ENCODE data around the gene NGDN. TPM values are rescaled to one million over a fixed set of nuclear protein-coding genes. Genes with fewer than 3 reads are reported as not detected.
"Not testable (repeated sequence)": the region's sequence is repeated elsewhere in the genome, so short reads cannot be mapped to it uniquely, and the experiment has no call there.

Gene NGDN, protein sequence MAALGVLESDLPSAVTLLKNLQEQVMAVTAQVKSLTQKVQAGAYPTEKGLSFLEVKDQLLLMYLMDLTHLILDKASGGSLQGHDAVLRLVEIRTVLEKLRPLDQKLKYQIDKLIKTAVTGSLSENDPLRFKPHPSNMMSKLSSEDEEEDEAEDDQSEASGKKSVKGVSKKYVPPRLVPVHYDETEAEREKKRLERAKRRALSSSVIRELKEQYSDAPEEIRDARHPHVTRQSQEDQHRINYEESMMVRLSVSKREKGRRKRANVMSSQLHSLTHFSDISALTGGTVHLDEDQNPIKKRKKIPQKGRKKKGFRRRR
- total RNA-seq (10 to 100 TPM; 19.3 to 23.4 (median 21.8) TPM), polyA plus RNA-seq (26.8 TPM)
- long read RNA-seq, donor 1, transcript NGDN-202 (11 exons, 1,143 nt), result major isoform, 35 of 39 reads
- long read RNA-seq, donor 1, partial matches to known transcripts, result 3 of 39 reads
- long read RNA-seq, donor 1, other reads (novel, unspliced or antisense), result 0 of 39 reads
- long read RNA-seq, donor 2, transcript NGDN-202 (11 exons, 1,143 nt), result major isoform, 13 of 16 reads
- long read RNA-seq, donor 2, partial matches to known transcripts, result 3 of 16 reads
- long read RNA-seq, donor 2, other reads (novel, unspliced or antisense), result 0 of 16 reads
- long read RNA-seq, donor 3, transcript NGDN-202 (11 exons, 1,143 nt), result major isoform, 52 of 78 reads
- long read RNA-seq, donor 3, partial matches to known transcripts, result 5 of 78 reads
- long read RNA-seq, donor 3, other reads (novel, unspliced or antisense), result 18 of 78 reads
- long read RNA-seq, donor 4, transcript NGDN-202 (11 exons, 1,143 nt), result major isoform, 19 of 21 reads
- long read RNA-seq, donor 4, partial matches to known transcripts, result 1 of 21 reads
- long read RNA-seq, donor 4, other reads (novel, unspliced or antisense), result 0 of 21 reads

GRCh38 chr14:23469127-23469905 lies at the start of gene NGDN:
TSS of gene NGDN (plus strand) at chr14:23469703. CDS start at chr14:23469716, 13 bp downstream.
- WGBS, result 1% methylated on average over 41 of the region's 41 CpGs
- H3K27ac ChIP-seq (ENCODE audit: low read length), result peak within 1 kb of the TSS; percentile 84
- intact Hi-C loops (cut with DNase I), result loop anchor here in 1 of 4 donors (5.0 kb wide), 1 partner anchor 147 kb away; the partner anchor contains the start of gene PABPN1

DNA sequence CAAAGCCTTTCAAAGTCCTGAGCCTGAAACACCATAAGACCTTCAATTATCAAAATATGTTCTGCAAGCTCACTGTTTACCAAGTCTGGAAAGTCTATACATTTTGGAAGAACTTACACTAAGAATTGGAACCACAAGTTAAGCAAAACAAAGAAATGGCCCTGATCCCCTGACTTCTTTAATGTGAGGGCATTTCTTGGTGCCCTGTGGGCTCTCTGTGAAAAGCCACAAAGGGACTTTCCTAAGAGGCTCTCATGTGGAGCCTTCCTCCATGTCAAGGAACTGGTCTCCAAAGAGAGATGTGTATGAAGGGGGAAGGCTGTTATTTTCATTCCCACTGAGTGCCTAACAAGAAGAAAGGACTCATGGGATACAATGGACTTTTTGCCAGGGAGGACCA lies 47.9 kb upstream of the NGDN start:
- no peaks in the 10 kb centered on the region for H3K4me1 ChIP-seq (ENCODE audit: control insufficient read depth, insufficient read depth, low read length)
- ATAC-seq (no peak), DNase-seq (no peak)
- intact Hi-C loops (cut with DNase I), result no loop called here
- H3K9me3 ChIP-seq (ENCODE audit: control insufficient read depth, low read length), result no peaks in the 10 kb centered on the region
- H3K27me3 ChIP-seq (ENCODE audit: control insufficient read depth, insufficient read depth), result no peaks in the 10 kb centered on the region
- H3K27ac ChIP-seq (ENCODE audit: low read length), result no peak overlapping the region
- no peak overlapping the region for H3K4me3 ChIP-seq (ENCODE audit: low read length)

More at GRCh38 chr14:23469127-23469905, at the start of gene NGDN:
- Histone ChIP-seq H3K27me3 (ENCODE audit: control insufficient read depth, insufficient read depth) (no peaks in the 10 kb centered on the region), H3K4me1 (ENCODE audit: control insufficient read depth, insufficient read depth, low read length) (no peaks in the 10 kb centered on the region), H3K4me3 (ENCODE audit: low read length) (peak within 1 kb of the TSS; percentile 97), H3K9me3 (ENCODE audit: control insufficient read depth, low read length) (no peaks in the 10 kb centered on the region)
- ATAC-seq (peak; percentile 96), DNase-seq (peak; percentile 93 to 98 (median 97))

GRCh38 chr14:23423657-23424056 lies 45.8 kb upstream of the NGDN start:
- no peak overlapping the region for H3K4me3 ChIP-seq (ENCODE audit: low read length)
- no peaks in the 10 kb centered on the region for H3K27me3 ChIP-seq (ENCODE audit: control insufficient read depth, insufficient read depth)
- 88% methylated on average over 6 of the region's 6 CpGs for WGBS
- no peaks in the 10 kb centered on the region for H3K9me3 ChIP-seq (ENCODE audit: control insufficient read depth, low read length)
- intact Hi-C loops (cut with DNase I), result no loop called here
- H3K27ac ChIP-seq (ENCODE audit: low read length), result peak overlapping the region; percentile 51
- ATAC-seq, result no peak
- H3K4me1 ChIP-seq (ENCODE audit: control insufficient read depth, insufficient read depth, low read length), result no peaks in the 10 kb centered on the region
- no peak for DNase-seq

GRCh38 chr14:23425169-23425568 lies 44.3 kb upstream of the NGDN start:
- H3K4me3 ChIP-seq (ENCODE audit: low read length), result no peak overlapping the region
- DNase-seq (no peak), ATAC-seq (no peak)
- WGBS, result 80% methylated on average over 10 of the region's 10 CpGs
- no peaks in the 10 kb centered on the region for H3K9me3 ChIP-seq (ENCODE audit: control insufficient read depth, low read length)
- no peaks in the 10 kb centered on the region for H3K4me1 ChIP-seq (ENCODE audit: control insufficient read depth, insufficient read depth, low read length)
- peak overlapping the region; percentile 20 for H3K27ac ChIP-seq (ENCODE audit: low read length)
- intact Hi-C loops (cut with DNase I), result no loop called here
- no peaks in the 10 kb centered on the region for H3K27me3 ChIP-seq (ENCODE audit: control insufficient read depth, insufficient read depth)

- intact Hi-C loops (cut with DNase I); H3K9me3 ChIP-seq (ENCODE audit: control insufficient read depth, low read length); H3K27me3 ChIP-seq (ENCODE audit: control insufficient read depth, insufficient read depth); H3K27ac ChIP-seq (ENCODE audit: low read length); H3K4me1 ChIP-seq (ENCODE audit: control insufficient read depth, insufficient read depth, low read length); ATAC-seq; H3K4me3 ChIP-seq (ENCODE audit: low read length); DNase-seq: not testable (repeated sequence)
- WGBS, result 85% methylated on average over 6 of the region's 6 CpGs
Observed at GRCh38 chr14:23425798-23426197, 43.7 kb upstream of the NGDN start.

DNA sequence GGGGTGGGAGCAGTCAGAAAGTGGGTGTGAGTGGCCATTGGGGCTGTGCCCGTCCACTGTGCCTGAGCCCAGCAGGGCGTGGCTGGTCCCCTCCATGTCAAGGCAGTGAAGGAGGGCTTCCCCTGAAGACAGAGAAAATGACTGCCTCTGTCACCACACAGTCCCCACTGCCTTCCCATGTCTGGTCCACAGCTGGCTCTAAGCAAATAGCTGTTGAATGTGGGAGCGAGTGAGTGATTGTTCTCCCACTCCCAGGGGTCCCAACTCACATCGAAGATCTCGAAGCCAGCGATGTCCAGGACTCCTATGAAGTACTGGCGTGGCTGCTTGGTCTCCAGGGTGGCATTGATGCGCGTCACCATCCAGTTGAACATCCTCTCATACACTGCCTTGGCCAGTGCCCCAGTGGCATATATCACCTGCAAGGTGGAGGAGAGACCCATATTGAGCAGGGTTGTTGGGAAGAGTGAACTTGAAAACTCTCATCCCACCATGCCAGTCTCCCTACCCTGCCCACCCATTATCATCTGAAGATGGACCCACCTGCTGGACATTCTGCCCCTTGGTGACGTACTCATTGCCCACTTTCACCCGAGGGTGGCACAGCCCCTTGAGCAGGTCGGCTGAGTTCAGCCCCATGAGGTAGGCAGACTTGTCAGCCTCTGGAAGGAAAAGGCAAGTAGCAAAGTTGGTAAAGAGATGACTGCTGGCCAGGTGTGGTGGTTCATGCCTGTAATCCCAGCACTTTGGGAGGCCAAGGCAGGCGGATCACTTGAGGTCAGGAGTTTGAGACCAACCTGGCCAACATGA lies 40.6 kb upstream of the NGDN start:
- Histone ChIP-seq H3K27ac (ENCODE audit: low read length) (no peak overlapping the region), H3K27me3 (ENCODE audit: control insufficient read depth, insufficient read depth) (no peaks in the 10 kb centered on the region), H3K4me3 (ENCODE audit: low read length) (no peak overlapping the region), H3K9me3 (ENCODE audit: control insufficient read depth, low read length) (no peaks in the 10 kb centered on the region), H3K4me1 (ENCODE audit: control insufficient read depth, insufficient read depth, low read length) (no peaks in the 10 kb centered on the region)
- ATAC-seq (no peak), DNase-seq (no peak)
- intact Hi-C loops (cut with DNase I), result no loop called here
- 85% methylated on average over 13 of the region's 13 CpGs for WGBS

DNA sequence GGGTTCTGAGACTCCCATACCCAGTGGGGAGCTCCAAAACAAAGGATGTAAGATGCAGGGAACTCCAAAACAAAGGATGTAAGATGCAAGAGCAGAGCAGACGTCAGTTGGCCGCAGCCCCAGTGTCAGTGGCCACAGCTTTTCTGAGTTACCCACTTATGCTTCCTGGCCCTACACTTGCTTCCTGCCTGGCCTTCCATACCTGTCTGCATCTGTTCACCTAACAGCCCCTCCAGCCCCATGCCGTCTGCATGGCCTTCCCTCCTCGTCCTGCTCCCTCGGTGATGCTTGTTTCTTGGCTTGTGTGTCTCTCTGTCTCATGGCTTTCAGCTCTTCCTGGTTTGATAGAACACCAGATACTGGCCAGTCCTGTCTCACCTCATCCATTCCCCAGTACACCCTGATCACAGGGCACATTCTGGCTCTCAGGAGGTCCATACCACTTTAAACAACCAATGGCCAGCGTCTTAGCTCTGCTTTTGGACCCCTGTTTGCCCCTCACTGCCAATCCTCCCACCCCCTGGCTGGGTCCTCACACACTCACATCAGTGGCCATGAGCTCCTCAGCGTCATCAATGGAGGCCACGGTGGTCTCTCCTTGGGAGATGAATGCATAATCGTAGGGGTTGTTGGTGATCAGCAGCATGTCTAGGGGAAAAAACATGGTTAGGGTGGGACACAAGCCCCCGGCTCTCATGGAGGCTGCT lies 39.3 kb upstream of the NGDN start:
- DNase-seq (no peak), ATAC-seq (no peak)
- 74% methylated on average over 10 of the region's 10 CpGs for WGBS
- Histone ChIP-seq H3K27ac (ENCODE audit: low read length) (peak overlapping the region; percentile 4), H3K4me1 (ENCODE audit: control insufficient read depth, insufficient read depth, low read length) (no peaks in the 10 kb centered on the region), H3K9me3 (ENCODE audit: control insufficient read depth, low read length) (no peaks in the 10 kb centered on the region), H3K4me3 (ENCODE audit: low read length) (no peak overlapping the region), H3K27me3 (ENCODE audit: control insufficient read depth, insufficient read depth) (no peaks in the 10 kb centered on the region)
- intact Hi-C loops (cut with DNase I), result no loop called here

GRCh38 chr14:23430723-23431085 lies 38.8 kb upstream of the NGDN start:
- no peak for ATAC-seq
- no peaks in the 10 kb centered on the region for H3K4me1 ChIP-seq (ENCODE audit: control insufficient read depth, insufficient read depth, low read length)
- DNase-seq, result no peak
- intact Hi-C loops (cut with DNase I), result no loop called here
- H3K27ac ChIP-seq (ENCODE audit: low read length), result peak overlapping the region; percentile 4
- H3K27me3 ChIP-seq (ENCODE audit: control insufficient read depth, insufficient read depth), result no peaks in the 10 kb centered on the region
- H3K4me3 ChIP-seq (ENCODE audit: low read length), result no peak overlapping the region
- H3K9me3 ChIP-seq (ENCODE audit: control insufficient read depth, low read length), result no peaks in the 10 kb centered on the region
- WGBS, result 43% methylated on average over 2 of the region's 2 CpGs

- Histone ChIP-seq H3K4me3 (ENCODE audit: low read length) (no peak overlapping the region), H3K9me3 (ENCODE audit: control insufficient read depth, low read length) (no peaks in the 10 kb centered on the region), H3K27ac (ENCODE audit: low read length) (peak overlapping the region; percentile 25), H3K4me1 (ENCODE audit: control insufficient read depth, insufficient read depth, low read length) (peaks cover 4% of the 10 kb centered on the region), H3K27me3 (ENCODE audit: control insufficient read depth, insufficient read depth) (no peaks in the 10 kb centered on the region)
- DNase-seq (no peak), ATAC-seq (no peak)
- intact Hi-C loops (cut with DNase I), result no loop called here
- 81% methylated on average over 10 of the region's 10 CpGs for WGBS
Observed at GRCh38 chr14:23431486-23431885, 38.0 kb upstream of the NGDN start.

All from right cardiac atrium (tissue), 5 donors.